Measurements from ENCODE around the gene AP2S1. TPM values are rescaled to one million over a fixed set of nuclear protein-coding genes. Genes with fewer than 3 reads are reported as not detected.
A peak's percentile ranks its signal among the peaks of the same experiment; 100 is the strongest.
"Not testable (repeated sequence)": the region's sequence is repeated elsewhere in the genome, so short reads cannot be mapped to it uniquely, and the experiment has no call there.

Gene AP2S1
- total RNA-seq, 1 experiment from 2014 or later, result 885 TPM

DNA sequence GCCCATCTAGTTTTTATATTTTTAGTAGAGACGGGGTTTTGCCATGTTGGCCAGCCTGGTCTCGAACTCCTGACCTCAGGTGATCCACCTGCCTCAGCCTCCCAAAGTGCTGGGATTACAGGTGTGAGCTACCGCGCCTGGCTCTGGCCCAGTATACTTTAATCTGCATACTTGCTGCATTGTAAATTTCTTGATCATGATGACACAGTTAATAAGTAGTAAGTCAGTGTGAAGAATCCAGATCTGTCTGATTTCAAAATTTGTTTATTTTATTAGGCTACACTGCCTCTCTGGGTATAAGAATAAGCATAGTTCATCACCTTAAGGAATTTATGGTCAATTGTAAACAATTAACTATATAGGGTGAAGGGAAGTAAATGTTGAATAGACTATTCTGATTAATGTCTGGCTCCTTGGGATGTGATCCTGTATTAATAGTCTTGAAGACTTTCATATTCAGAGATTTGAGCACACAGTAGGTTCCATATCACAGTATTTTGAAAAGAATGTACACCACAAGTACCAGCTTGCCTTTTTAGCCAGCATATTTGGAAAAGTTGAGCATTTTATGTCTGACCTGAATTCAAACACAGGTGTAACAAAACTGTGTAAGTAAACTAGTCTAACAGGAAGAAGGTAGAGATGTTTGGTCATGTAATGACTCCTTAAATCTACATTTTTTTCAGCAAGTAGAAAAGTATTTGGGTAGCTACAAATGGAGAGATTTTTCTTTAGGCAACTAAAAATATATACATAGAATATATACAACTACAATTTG lies 17.6 kb upstream of the AP2S1 start:
- DNase-seq (ENCODE audit: low read depth), result no peak

DNA sequence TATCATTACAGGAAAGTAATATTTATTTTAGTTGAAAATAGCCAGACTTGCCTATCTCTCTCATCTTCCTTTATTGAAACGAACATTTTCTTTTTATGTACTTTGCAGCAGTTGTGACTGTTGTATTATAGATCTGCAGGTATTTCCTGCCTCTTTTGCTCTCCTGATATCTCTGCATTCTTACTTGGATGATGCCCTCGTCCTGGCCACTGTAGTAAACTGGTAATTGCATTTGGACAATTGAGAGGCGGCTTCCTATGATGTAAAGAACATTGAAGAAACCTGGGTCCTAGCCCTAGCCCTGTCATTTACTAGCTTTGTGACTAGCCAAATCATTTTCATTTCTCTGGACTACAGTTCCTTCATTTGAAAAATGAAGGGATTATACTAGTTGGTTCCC lies 16.5 kb upstream of the AP2S1 start:
- DNase-seq (ENCODE audit: low read depth), result no peak

DNA sequence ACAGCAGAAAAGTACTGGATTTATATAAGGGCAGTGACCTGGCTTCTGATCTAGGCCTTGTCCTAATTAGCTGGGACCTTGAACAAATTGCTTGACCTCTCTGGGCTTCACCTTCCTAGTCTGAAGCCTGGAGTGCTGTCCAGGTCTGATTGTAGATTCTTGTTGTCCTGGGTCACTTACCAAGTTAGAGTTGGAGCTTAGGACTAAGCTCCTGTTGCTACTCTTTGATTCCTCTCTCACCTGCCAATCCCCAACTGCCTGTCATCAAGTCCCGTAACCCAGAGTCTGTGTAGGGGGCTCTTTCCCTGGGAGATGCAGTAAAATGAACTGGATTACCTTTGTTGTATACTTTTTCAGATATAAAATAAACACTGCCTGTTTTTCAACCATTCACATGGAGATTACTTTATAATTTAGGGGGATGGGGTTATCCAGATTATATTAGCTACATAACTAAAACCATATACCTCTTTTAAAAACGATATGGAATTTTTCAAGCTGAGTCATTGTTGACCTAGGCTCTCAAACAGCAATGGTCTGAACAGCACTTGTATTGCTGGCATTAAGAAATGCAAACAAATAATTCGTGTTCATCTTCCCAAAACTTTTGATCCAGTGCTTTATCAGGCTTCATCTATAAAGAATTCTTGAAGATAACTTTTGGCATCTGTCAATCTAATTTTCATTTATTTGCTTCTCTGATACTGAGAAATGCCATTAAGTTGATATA lies 15.9 kb upstream of the AP2S1 start:
- DNase-seq (ENCODE audit: low read depth), result no peak

DNA sequence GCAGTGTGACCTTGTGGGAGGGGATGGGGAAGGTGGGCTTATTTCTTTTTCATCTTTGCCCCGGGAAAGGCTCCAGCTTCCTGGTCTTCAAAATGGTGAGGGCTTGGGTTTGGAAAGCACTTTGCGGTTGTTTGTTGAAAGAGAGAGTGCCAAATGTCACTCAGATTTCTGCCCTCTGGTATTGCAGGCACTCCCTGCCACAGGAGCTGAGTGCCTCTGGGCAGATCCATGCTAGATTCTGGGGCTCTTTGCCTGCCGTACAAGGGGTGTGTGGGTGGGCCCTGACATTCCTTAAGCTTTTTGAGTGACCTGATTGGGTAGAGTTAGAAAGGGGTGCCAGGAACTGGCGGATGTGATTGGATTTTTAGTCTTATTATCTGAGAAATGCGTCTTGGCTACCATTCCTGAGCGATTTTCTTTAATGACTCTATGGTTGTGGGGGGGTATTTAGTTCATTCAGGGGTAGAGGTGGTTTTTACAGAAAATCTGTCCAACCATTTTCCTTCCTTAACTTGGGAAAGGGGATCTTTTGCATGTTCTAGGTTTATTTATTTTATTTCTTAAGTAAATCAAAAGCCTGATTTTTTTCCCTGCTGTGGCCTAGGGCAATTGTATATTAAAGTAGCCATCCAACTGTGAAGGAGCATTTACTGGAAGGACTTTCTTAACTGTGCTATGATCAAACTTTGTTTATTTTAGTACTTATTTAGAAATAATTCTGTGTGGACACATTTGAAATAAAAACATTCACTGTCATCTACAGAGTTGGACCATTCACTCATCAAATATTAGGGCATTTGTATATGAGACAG lies 13.4 kb upstream of the AP2S1 start:
- DNase-seq (ENCODE audit: low read depth), result peak; percentile 42

GRCh38 chr19:46862974-46863632 lies 12.5 kb upstream of the AP2S1 start:
- DNase-seq (ENCODE audit: low read depth), result no peak

DNA sequence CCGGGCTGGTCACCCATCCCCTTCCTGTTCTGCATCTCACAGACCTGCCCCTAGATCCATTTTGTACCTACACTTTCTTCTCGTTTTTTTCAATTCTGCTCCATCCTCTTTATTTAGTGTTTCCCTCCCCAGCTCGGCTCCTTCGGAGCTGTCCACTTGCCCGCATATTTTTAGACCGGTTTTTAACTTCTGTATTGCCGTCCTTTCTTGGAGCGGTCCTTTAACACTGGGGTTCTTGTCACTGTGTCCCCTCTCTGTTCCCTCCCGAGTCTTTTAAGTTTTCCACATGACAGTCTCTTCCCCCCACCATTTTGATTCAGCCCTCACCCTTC lies 11.8 kb upstream of the AP2S1 start:
- DNase-seq (ENCODE audit: low read depth), result no peak

GRCh38 chr19:46861691-46862502 lies 11.3 kb upstream of the AP2S1 start:
- DNase-seq (ENCODE audit: low read depth), result no peak

- DNase-seq (ENCODE audit: low read depth), result no peak
Measured at GRCh38 chr19:46860846-46861690, 10.4 kb upstream of the AP2S1 start, which contains the start of gene ARHGAP35. TSS of gene ARHGAP35 (plus strand) at chr19:46860997. CDS start at chr19:46918676, 57,679 bp downstream.

DNA sequence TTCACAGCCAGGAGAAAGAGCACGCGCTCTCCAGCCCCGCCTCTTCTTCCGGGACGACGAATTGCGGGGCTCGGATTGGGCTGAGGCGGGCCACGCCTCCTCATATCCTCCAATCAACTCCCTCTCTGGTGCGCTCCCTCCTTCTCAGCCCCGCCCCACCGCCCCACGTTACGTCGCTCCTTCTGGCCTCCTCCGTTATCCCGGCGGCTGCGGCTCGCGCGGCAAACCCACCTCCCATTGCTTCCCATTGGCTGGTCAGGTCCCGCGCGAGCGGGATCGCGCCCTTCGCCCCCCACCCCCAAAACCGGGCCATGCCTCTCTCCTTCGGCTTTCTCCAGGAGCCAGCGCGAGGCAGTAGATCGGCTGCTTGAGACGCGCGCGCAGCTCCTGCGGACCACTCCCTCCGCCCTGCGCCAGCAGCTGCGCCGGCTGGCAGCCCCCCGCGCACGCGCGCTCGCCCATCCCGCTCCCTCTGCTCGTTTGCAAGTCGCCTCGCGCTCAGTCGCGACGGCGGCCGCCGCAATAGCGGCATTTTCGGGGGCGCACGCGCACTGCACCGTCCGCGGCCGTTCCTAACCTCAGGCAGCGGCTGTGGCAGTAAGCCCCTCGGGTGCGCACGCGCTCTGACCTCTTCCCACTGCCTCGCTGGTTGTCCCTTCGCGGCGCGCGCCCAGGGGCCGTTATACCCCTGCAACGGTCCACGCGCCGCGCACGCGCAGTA lies 9.6 kb upstream of the AP2S1 start:
- DNase-seq (ENCODE audit: low read depth), result peak; percentile 99

DNA sequence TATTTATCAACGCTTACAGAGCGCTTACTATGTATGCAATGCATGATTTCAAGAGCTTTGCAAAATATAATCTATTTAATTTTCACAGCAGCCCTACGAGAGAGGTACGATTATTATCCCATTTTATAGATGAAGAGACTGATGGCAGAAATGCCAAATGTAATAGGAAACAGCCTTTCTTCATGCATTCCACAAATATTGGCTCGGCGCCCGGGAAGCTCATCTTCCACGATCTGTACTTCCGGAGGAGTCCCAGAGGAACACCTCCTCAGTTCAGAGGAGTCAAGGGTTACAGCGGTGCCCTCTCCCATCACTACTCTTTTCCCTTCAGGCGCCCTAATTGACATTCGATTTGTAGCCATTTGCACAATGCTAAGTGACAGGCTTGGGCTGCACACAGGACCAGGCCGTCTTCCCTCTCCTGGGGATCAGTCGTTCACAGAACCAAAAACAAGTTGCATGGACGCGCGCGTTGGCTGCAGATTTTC lies 9.0 kb upstream of the AP2S1 start:
- no peak for DNase-seq (ENCODE audit: low read depth)

DNA sequence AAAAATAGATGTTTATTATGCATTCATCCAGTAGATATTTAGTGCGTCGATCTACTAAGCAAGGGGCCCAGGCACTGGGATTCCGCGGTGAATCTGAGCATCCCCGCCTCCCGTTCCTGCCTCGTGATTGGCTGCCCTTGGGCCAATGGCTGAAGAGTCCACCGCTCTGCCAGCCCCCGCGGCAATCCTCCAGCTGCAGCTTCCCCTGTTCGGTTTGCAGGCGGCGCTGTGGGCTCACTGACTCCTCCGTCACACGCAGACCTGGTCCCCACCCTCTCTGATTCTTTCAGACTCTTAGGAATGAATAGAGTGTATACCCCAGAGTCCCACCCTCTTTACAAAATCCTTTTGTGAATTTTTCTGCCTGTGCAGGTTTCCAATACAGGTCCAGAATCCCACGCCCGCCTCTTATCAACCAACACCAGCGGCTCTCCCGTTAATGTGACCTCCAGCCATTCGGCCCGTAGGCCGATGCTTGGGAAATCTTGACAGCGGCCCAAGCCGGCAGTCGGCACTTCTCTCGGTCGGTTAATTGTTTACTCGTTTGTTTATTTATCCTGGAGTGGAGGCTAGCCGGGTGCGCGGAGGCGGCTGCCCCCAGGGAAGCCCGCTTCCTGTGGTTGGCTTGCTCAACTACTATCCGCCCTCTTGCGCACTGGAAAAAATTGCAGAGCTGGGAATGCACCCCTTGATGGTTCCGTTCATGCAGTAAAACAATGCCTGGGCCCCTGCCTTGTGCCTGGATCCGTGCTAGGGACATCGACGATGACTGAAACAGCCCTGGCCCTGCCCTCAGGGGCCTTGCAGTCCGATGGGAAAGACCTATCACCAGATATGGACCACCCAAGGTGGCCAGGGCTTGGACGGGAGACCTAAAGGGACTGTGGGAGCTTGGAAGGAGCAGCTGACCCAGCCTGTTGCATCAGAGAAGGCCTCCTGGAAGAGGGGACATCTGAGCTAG lies 5.7 kb upstream of the AP2S1 start:
- peak; percentile 87 for DNase-seq (ENCODE audit: low read depth)

DNA sequence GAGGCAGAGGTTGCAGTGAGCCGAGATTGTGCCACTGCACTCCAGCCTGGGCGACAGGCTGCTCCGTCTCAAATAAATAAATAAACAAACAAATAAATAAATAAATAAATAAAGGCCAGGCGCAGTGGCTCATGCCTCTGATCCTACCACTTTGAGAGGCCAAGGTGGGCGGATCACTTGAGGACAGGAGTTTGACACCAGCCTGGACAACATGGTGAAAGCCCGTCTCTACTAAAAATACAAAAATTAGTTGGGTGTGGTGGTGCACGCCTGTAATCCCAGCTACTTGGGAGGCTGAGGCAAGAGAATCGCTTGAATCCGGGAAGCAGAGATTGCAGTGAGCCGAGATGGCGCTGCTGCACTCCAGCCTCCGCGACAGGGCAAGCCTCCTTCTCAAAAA lies 4.1 kb upstream of the AP2S1 start:
- DNase-seq (ENCODE audit: low read depth), result not testable (repeated sequence)

- no peak for DNase-seq (ENCODE audit: low read depth)
Measured at GRCh38 chr19:46852830-46853229, 2.2 kb upstream of the AP2S1 start.

DNA sequence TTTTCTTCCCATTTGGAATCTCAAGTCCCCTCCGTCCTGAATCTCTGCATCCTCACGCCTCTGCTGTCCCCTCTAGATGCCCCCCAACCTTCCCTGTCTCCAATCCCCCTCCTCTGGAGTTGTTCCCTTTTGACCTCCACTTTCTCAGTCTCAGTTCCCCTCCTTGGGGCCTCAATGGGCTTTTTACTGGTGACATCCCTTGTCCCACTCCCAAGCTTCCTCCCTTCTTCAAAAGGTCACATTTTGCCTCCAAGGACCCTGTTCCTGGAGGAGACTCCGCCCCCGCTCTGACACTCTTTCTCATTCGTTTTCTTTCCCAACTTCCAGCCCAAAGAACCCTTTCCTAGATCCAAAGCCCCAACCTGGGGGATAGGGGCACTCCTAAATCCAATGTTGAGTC lies 1.0 kb downstream of the AP2S1 start:
- DNase-seq (ENCODE audit: low read depth), result no peak

DNA sequence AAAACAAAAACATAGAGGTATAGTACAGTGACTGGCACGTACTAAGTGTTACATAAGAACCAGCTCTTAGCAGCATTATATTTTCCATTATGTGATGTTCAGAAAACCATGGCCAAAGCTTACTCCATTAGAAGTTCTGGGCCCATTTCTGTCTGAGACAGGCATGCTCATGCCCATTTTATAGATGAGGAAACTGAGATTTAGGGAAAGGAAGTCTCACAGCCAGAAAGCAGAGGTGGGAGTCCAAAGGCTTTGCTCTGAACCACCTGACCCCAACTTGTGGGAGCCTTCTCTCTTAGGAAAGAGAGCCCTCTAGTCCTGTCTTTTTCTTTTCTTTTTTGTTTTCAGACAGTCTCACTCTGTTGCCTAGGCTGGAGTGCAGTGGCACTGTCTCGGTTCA lies 2.3 kb downstream of the AP2S1 start:
- no peak for DNase-seq (ENCODE audit: low read depth)

- no peak for DNase-seq (ENCODE audit: low read depth)
Measured at GRCh38 chr19:46847528-46847927, 3.1 kb downstream of the AP2S1 start.

DNA sequence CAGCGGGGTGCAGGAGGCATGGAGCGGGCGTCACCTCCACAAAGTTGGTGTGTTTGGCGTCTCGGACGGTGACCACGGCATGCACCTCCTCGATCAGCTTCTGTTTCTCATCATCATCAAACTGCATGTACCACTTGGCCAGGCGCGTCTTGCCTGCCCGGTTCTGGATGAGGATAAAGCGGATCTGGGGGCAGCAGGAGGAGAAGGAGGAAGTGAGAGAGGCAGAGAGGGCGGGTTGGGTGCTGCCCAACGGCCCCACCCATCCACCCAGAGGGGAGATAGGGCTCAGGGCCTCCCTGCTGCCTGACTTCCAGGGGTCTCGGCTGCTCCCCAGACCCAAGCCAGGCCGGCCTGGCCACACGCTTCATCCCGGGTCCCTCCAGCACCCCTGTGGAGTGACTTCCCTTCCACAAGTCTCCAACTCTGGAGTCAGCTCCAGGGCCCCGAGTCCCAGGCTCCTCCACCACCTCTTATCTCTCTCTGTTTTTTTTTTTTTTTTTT lies 4.6 kb downstream of the AP2S1 start:
- no peak for DNase-seq (ENCODE audit: low read depth)

Data from HT1080 (cell line).